Coronary artery (tissue), 2 donors: ENCODE measurements around the gene ADORA2A.

Source experiments
- DNase-seq: peaks from one replicate; pipeline ENCODE4 v3.0.0-alpha.2; 2017; ENCODE audit warnings: low spot score
- H3K27ac ChIP-seq, 2 donors: fragments of 200-600 bp; sonication (generic); one replicate each; pipeline ENCODE4 v1.5.1; 2016 to 2019
- H3K4me3 ChIP-seq: fragments of 200-600 bp; sonication (generic); 2 replicates; pipeline ENCODE4 v1.5.1; 2016; ENCODE audit warnings: mild to moderate bottlenecking, moderate library complexity
- TF ChIP-seq, protein P1 (sequence below): fragments of 200-600 bp; sonication (generic); IDR thresholded peaks from one replicate; pipeline ENCODE4 v1.5.1; 2019; ENCODE audit warnings: antibody characterized with exemption

The ADORA2A gene

DNA sequence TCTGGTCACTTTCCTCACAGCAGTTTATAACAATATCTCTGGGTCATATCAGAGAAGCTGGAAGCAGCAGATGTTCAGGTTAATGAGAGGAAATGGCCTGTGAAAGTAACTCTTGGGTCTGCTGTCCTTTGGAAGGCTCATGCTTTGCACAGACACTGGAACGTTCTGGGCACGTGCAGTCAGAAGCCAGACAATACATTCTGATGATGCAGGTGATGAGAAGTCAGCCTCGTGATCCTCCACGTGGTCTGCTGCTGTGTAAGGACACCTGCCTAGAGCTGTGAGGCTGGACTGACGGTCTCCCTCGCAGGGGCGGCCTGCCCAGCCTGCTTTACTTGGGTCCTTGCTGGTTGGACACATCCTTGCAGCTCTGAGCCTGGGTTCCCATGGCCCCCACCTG, 18.8 kb upstream of the ADORA2A start:
- H3K27ac ChIP-seq, result no peak overlapping the region
- TF ChIP-seq, protein P1, sequence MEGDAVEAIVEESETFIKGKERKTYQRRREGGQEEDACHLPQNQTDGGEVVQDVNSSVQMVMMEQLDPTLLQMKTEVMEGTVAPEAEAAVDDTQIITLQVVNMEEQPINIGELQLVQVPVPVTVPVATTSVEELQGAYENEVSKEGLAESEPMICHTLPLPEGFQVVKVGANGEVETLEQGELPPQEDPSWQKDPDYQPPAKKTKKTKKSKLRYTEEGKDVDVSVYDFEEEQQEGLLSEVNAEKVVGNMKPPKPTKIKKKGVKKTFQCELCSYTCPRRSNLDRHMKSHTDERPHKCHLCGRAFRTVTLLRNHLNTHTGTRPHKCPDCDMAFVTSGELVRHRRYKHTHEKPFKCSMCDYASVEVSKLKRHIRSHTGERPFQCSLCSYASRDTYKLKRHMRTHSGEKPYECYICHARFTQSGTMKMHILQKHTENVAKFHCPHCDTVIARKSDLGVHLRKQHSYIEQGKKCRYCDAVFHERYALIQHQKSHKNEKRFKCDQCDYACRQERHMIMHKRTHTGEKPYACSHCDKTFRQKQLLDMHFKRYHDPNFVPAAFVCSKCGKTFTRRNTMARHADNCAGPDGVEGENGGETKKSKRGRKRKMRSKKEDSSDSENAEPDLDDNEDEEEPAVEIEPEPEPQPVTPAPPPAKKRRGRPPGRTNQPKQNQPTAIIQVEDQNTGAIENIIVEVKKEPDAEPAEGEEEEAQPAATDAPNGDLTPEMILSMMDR, result no peak

DNA sequence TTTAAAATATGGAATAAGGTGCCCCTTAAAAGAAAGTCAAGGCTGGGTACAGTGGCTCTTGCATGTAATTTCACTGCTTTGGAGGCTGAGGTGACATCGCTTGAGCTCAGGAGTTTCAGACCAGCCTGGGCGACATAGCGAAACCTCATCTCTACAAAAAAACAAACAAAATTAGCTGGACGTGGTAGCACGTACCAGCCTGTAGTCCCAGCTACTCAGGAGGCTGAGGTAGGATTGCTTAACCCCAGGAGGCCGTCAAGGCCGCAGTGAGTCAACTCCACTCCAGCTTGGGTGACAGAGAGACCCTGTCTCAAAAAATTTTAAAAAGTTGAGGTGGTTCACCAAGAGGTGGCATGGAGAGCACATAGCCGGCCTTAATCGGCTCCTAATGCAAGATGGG, 17.7 kb upstream of the ADORA2A start:
- Histone ChIP-seq H3K27ac (no peak overlapping the region), H3K4me3 (no peak overlapping the region)
- no peak for DNase-seq
- TF ChIP-seq, protein P1, result no peak

More for the DNA sequence above, 18.8 kb upstream of the ADORA2A start:
- DNase-seq, result no peak
- no peak overlapping the region for H3K4me3 ChIP-seq

DNA sequence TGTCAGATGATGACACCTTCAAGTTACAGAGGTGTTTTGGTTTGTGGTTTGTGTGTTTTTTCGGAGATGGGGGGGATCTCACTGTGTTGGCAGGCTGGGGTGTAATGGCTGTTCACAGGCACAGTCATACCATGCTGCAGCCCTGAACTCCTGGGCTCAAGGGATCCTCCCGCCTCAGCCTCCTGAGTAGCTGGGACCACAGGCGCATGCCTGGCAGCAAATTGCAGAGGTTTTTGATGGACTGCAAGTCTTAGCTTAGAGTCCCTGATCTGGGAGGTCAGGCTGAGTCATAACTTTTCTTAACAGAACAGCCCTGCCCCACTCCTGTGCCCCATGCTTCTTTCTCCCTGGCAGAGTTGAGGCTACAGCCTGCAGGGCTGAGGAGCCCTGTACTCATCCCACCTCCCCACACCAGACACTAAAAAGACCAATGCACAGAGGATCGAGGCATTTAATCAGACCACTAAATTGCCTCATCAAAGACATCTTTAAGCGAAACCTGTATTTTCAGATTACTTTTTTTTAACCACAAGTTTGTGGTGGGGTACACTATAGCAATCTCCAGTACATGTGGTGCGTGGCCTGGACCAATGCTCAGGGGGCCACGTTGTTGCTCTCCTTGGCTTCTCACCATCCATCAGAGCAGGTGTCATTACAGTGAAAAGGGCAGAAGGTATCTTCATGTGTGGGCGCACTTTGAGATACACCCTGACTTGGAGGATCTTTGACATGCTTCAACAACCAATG, 17.1 kb upstream of the ADORA2A start:
- H3K4me3 ChIP-seq, result no peak overlapping the region
- TF ChIP-seq, protein P1, result no peak
- no peak for DNase-seq
- no peak overlapping the region for H3K27ac ChIP-seq

DNA sequence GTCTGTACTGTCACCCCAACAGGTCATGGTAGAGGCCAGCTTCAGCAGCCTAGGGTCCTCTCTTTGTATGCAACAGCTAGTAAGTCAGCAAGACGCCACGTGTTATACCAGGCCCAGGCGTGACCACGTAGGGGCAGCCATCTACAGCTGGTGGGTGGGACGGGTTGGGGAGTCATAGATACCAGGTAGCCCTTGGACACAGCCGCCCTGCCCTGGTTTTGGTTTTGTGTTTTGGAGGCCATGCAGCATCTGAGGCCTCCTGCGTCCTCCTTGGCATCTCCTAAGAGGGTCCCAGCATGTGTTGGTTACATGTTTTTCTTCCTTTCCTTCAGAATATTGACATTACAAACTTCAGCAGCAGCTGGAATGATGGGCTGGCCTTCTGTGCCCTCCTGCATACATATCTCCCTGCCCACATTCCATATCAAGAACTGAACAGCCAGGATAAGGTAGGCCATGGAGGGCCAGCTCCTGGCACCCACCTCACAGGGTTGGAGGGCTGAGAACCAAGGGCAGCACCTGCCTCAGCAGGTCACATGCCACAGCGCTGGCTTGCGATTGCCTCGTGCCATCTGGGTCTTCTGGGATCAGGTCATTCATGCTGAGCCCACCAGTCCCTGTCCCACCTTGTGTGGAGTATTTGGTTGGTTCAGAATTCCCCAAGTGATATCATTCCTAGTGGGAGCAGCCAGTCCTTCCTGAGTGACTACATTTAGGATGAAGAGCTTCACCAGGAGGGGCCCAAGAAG, 16.0 kb upstream of the ADORA2A start:
- no peak for DNase-seq
- Histone ChIP-seq H3K27ac (no peak overlapping the region), H3K4me3 (no peak overlapping the region)
- TF ChIP-seq, protein P1, result no peak

DNA sequence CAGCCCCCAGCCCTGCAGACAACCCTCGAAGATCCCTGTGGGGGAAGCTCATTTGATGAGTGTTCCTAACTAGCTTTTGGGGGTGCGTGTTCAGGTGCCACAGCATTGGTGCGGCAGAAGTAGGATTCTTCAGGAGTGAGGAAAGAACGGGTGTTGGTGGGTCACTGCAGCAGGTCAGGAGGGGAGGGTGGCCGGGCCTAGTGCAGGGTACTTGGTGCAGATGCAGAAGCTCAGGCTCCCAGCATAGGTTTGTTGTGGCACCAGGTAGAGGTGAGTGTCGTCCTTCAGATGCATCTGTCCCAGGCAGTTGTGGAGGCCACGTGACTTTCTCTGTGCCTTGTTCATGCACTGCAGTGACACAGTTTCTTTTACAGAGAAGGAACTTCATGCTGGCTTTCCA, 15.1 kb upstream of the ADORA2A start:
- no peak for DNase-seq
- TF ChIP-seq, protein P1, result no peak
- Histone ChIP-seq H3K27ac (no peak overlapping the region), H3K4me3 (no peak overlapping the region)

DNA sequence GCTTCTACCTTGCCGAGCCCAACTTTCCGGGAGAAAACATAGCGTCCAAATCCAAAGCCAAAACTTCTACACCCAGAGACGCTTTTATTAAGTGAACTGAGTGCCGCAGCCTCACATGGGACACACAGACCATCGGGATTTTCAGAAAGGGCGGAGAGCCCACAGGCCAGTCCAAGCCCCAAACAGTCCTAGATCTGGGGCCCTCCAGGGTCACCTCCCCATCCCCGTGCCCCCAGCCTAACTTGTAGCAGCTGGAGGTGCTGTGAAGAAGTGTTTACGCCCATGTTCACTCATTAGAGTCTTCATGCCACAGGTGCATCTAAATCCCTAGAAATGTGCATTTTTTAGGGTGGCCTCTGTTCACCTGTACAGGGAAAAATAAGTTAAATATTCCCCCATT, 14.1 kb upstream of the ADORA2A start:
- TF ChIP-seq, protein P1, result no peak
- no peak for DNase-seq
- Histone ChIP-seq H3K27ac (no peak overlapping the region), H3K4me3 (no peak overlapping the region)
